IMR-90 (cell line): ENCODE results near the gene CFAP97. TPM values are rescaled to one million over a fixed set of nuclear protein-coding genes. Genes with fewer than 3 reads are reported as not detected.

Experiments
- ATAC-seq: fragments of 200-7000 bp; cut with Tn5 transposase; 2 replicates; pipeline ENCODE4 v1.9.1; 2020; ENCODE audit warnings: low read depth, mild to moderate bottlenecking, moderate library complexity
- BruUV-seq: library from RNA; stranded (reverse); fragments of 400-500 nt; replicated peaks from 2 replicates; lab custom pipeline; 2021; lab: Mats Ljungman, UMichigan
- CTCF ChIA-PET: fragments of 300-600 bp; formaldehyde crosslinking; extraction: SDS; loops from one replicate; lab custom pipeline; 2021; ENCODE audit warnings: antibody characterized with exemption; lab: Yijun Ruan, JAX
- POLR2A ChIA-PET: fragments of 300-600 bp; sonication (Branson Sonifier 250); formaldehyde crosslinking; loops from one replicate; lab custom pipeline; 2022; ENCODE audit warnings: antibody characterized with exemption; ENCODE audit not compliant: unreplicated experiment; lab: Charles Lee
- DNase-seq: peaks from one replicate; pipeline ENCODE4 v3.0.0; 2013
- H2AFZ ChIP-seq: replicated peaks from 2 replicates; pipeline ENCODE3; 2013; ENCODE audit warnings: low read length, mild to moderate bottlenecking; ENCODE audit not compliant: poor library complexity
- H2AK5ac ChIP-seq: 2 replicates; pipeline ENCODE4 v1.6.1; 2013; ENCODE audit warnings: low read depth, low read length, inconsistent platforms
- H2AK9ac ChIP-seq: replicated peaks from 2 replicates; pipeline ENCODE3; 2013; ENCODE audit warnings: mild to moderate bottlenecking, low read depth, low read length, moderate library complexity; ENCODE audit not compliant: poor library complexity
- H2BK120ac ChIP-seq: 2 replicates; pipeline ENCODE4 v1.6.1; 2013; ENCODE audit warnings: low read depth, low read length, inconsistent platforms
- H2BK15ac ChIP-seq: 3 replicates; pipeline ENCODE4 v1.6.1; 2013; ENCODE audit warnings: low read depth, low read length, inconsistent platforms
- H2BK20ac ChIP-seq: 2 replicates; pipeline ENCODE4 v1.6.1; 2013; ENCODE audit warnings: low read depth, mild to moderate bottlenecking, inconsistent platforms, low read length, moderate library complexity
- H2BK5ac ChIP-seq: 2 replicates; pipeline ENCODE4 v1.6.1; 2013; ENCODE audit warnings: mild to moderate bottlenecking, low read depth, low read length, inconsistent platforms; ENCODE audit not compliant: poor library complexity, severe bottlenecking
- H3K14ac ChIP-seq: replicated peaks from 2 replicates; pipeline ENCODE4 v1.6.1; 2013; ENCODE audit warnings: low read depth, low read length, inconsistent platforms
- H3K18ac ChIP-seq: 2 replicates; pipeline ENCODE4 v1.6.1; 2013; ENCODE audit warnings: low read depth, low read length, control low read depth
- H3K23ac ChIP-seq: 2 replicates; pipeline ENCODE4 v1.6.1; 2013; ENCODE audit warnings: low read depth, low read length, inconsistent platforms
- H3K27ac ChIP-seq: 2 replicates; pipeline ENCODE4 v1.5.1; 2013; ENCODE audit warnings: mild to moderate bottlenecking, control low read depth, low read length; ENCODE audit not compliant: insufficient read depth
- H3K27me3 ChIP-seq: 2 replicates; pipeline ENCODE4 v1.6.1; 2013; ENCODE audit warnings: low read length; ENCODE audit not compliant: control insufficient read depth, insufficient read depth
- H3K36me3 ChIP-seq: 2 replicates; pipeline ENCODE4 v1.6.1; 2013; ENCODE audit warnings: low read length, mixed read lengths; ENCODE audit not compliant: control insufficient read depth, insufficient read depth
- H3K4ac ChIP-seq: 2 replicates; pipeline ENCODE4 v1.6.1; 2013; ENCODE audit warnings: low read depth, low read length, inconsistent platforms
- H3K4me1 ChIP-seq: 2 replicates; pipeline ENCODE4 v1.6.1; 2013; ENCODE audit warnings: low read length, mixed read lengths; ENCODE audit not compliant: control insufficient read depth, insufficient read depth
- H3K4me2 ChIP-seq: 2 replicates; pipeline ENCODE4 v1.6.1; 2013; ENCODE audit warnings: low read depth, mild to moderate bottlenecking, control low read depth, low read length, moderate library complexity
- H3K4me3 ChIP-seq: 2 replicates; pipeline ENCODE4 v1.5.1; 2013; ENCODE audit warnings: low read depth, mild to moderate bottlenecking, control low read depth, low read length, moderate library complexity; ENCODE audit not compliant: insufficient read depth
- H3K56ac ChIP-seq: 2 replicates; pipeline ENCODE4 v1.6.1; 2013; ENCODE audit warnings: low read length, inconsistent platforms; ENCODE audit not compliant: insufficient read depth; ENCODE audit errors: extremely low read depth
- H3K79me1 ChIP-seq, 2 experiments: 2 replicates each; pipeline ENCODE4 v1.6.1; 2013; ENCODE audit warnings: low read length in 2 of 2, inconsistent platforms in 1 of 2, low read depth in 1 of 2
- H3K9ac ChIP-seq: 2 replicates; pipeline ENCODE4 v1.6.1; 2013; ENCODE audit warnings: low read depth, low read length, control low read depth
- H3K9me1 ChIP-seq: 2 replicates; pipeline ENCODE4 v1.6.1; 2013; ENCODE audit warnings: low read length, inconsistent platforms; ENCODE audit not compliant: insufficient read depth
- H3K9me3 ChIP-seq: 2 replicates; pipeline ENCODE4 v1.6.1; 2013; ENCODE audit warnings: low read length; ENCODE audit not compliant: control insufficient read depth, insufficient read depth
- H4K20me1 ChIP-seq: 2 replicates; pipeline ENCODE4 v1.6.1; 2013; ENCODE audit warnings: low read length, inconsistent platforms; ENCODE audit not compliant: insufficient read depth
- H4K5ac ChIP-seq: 2 replicates; pipeline ENCODE4 v1.6.1; 2013; ENCODE audit warnings: mild to moderate bottlenecking, low read depth, low read length, control low read depth
- H4K8ac ChIP-seq, 2 experiments: 2 replicates each; pipeline ENCODE4 v1.6.1; 2013; ENCODE audit warnings: low read depth in 2 of 2, low read length in 2 of 2, control low read depth in 1 of 2, inconsistent platforms in 1 of 2
- H4K91ac ChIP-seq: 2 replicates; pipeline ENCODE4 v1.6.1; 2013; ENCODE audit warnings: low read depth, low read length, inconsistent platforms; ENCODE audit not compliant: insufficient read depth
- BHLHE40 ChIP-seq: fragments of 150-350 bp; IDR thresholded peaks from 2 replicates; pipeline ENCODE4 v1.6.1; 2016; ENCODE audit warnings: mild to moderate bottlenecking, low read depth, low read length
- CEBPB ChIP-seq: IDR thresholded peaks from 2 replicates; pipeline ENCODE4 v1.6.1; 2012; ENCODE audit warnings: low read depth, low read length, improper control_type of control experiment
- CHD1 ChIP-seq: IDR thresholded peaks from 2 replicates; pipeline ENCODE4 v1.6.1; 2012; ENCODE audit warnings: low read depth, low read length, improper control_type of control experiment
- CTCF ChIP-seq: conservative IDR thresholded peaks from 2 replicates; pipeline ENCODE4 v1.5.1; 2012; ENCODE audit warnings: mild to moderate bottlenecking, low read depth, low read length, improper control_type of control experiment
- FOS ChIP-seq: fragments of 150-350 bp; IDR thresholded peaks from 2 replicates; pipeline ENCODE4 v1.6.1; 2016; ENCODE audit warnings: low read depth, low read length
- MAFK ChIP-seq: IDR thresholded peaks from 2 replicates; pipeline ENCODE4 v1.6.1; 2012; ENCODE audit warnings: low read depth, low read length, improper control_type of control experiment
- MAZ ChIP-seq: IDR thresholded peaks from 2 replicates; pipeline ENCODE4 v1.6.1; 2012; ENCODE audit warnings: low read depth, mild to moderate bottlenecking, low read length, improper control_type of control experiment, moderate library complexity, borderline replicate concordance
- MXI1 ChIP-seq: IDR thresholded peaks from 2 replicates; pipeline ENCODE4 v1.6.1; 2012; ENCODE audit warnings: low read depth, mild to moderate bottlenecking, low read length, moderate library complexity, borderline replicate concordance
- NFE2L2 ChIP-seq: fragments of 150-350 bp; IDR thresholded peaks from 2 replicates; pipeline ENCODE4 v1.6.1; 2016; ENCODE audit warnings: low read depth, mild to moderate bottlenecking, low read length
- POLR2A ChIP-seq: IDR thresholded peaks from 2 replicates; pipeline ENCODE4 v1.6.1; 2012; ENCODE audit warnings: mild to moderate bottlenecking, low read depth, low read length
- RAD21 ChIP-seq: IDR thresholded peaks from 2 replicates; pipeline ENCODE4 v1.6.1; 2012; ENCODE audit warnings: low read length, improper control_type of control experiment
- RCOR1 ChIP-seq: IDR thresholded peaks from 2 replicates; pipeline ENCODE4 v1.6.1; 2012; ENCODE audit warnings: mild to moderate bottlenecking, low read length, improper control_type of control experiment; ENCODE audit not compliant: insufficient replicate concordance
- RFX5 ChIP-seq: IDR thresholded peaks from 2 replicates; pipeline ENCODE4 v1.8.0; 2012; ENCODE audit warnings: low read depth, mild to moderate bottlenecking, low read length, moderate library complexity
- SMC3 ChIP-seq: fragments of 150-350 bp; IDR thresholded peaks from 2 replicates; pipeline ENCODE4 v1.6.1; 2016; ENCODE audit warnings: low read depth, mild to moderate bottlenecking, antibody characterized with exemption, low read length, moderate library complexity
- USF2 ChIP-seq: fragments of 150-350 bp; IDR thresholded peaks from 2 replicates; pipeline ENCODE4 v1.6.1; 2017; ENCODE audit warnings: mild to moderate bottlenecking, antibody characterized with exemption, low read length, low read depth
- WGBS, 2 experiments: methylation state at CpG; one replicate each; pipeline versions ENCODE4 v1.1.5 to v1.1.7; 2013; ENCODE audit warnings: missing lambda C conversion rate in 2 of 2; ENCODE audit not compliant: insufficient read length in 1 of 2; ENCODE audit errors: extremely low coverage in 2 of 2; 5-methylcytosine and 5-hydroxymethylcytosine counted together
- dilution Hi-C: fragments of 300-500 bp; cut with HindIII; formaldehyde crosslinking; loops from one replicate; pipeline ENCODE4 v1.14.3; 2018; ENCODE audit warnings: low sequenced_read_pairs; ENCODE audit not compliant: unreplicated experiment
- in situ Hi-C: fragments of 300-500 bp; cut with MboI; formaldehyde crosslinking; loops from 3 replicates; pipeline ENCODE4 v1.14.3; 2019; ENCODE audit warnings: low sequenced_read_pairs, inconsistent platforms, mixed read lengths
- intact Hi-C: fragments of 100-400 bp; cut with micrococcal nuclease; formaldehyde crosslinking; loops from 2 replicates; pipeline ENCODE4 v1.10.0; 2022
- polyA plus RNA-seq, 3 experiments: library from polyadenylated mRNA; depleted of rRNA; stranded (reverse); fragments of >200 nt; gene quantifications; 2 replicates each; pipeline ENCODE4 v1.2.3, GENCODE V29; 2012; ENCODE audit warnings: low replicate concordance in 1 of 3
- total RNA-seq: library from RNA; depleted of rRNA; stranded (reverse); fragments of >200 nt; gene quantifications from 2 replicates; pipeline ENCODE4 v1.2.3, GENCODE V29; 2012
- TF ChIP-seq, protein P1 (sequence below): fragments of 150-350 bp; IDR thresholded peaks from 2 replicates; pipeline ENCODE4 v1.6.1; 2016; ENCODE audit warnings: low read depth, mild to moderate bottlenecking, low read length, moderate library complexity, borderline replicate concordance

CFAP97 gene
- total and polyA plus RNA-seq, 2 of the 4 experiments (the other 2 are of a cell fraction) = 14.5 to 16.0 TPM

DNA sequence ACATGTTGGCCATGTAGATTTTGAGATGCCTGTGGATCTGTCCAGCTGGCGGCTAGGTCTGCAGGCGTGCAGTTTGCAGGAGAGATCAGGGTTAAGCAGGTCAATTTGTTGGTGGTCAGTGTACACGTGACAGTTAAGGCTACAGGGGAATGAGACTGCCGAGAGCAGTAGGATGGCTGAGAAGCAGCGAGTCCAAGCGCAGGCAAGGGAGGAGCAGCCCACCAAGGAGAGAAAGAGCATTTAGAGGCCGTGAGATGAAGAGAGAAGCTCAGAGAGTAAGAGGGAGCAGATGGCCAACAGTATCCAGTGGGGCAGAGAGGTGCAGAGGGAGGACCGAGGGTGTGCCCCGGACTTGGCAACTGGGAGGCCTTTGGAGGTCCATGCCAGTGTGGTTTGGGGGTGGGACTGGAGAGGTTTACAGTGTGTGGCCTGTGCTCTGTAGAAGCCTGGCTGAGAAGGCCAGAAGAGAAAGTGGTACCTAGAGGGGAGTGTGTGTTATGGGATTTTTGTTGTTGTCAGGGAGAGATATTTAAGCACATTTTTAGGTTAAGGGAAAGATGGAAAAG, 24.0 kb upstream of the CFAP97 start:
- CTCF ChIA-PET = interaction anchor here (0.9 kb wide), 1 partner anchor 44 kb away, joined by 3 read pairs; no protein-coding TSS in a partner anchor
- WGBS, 2 experiments = 84% methylated on average over 5 of the region's 9 CpGs; no CpG with 5 or more reads in 1 of the 2 experiments
- BruUV-seq = no TSS peak

More for the DNA sequence above, 24.0 kb upstream of the CFAP97 start:
- Histone ChIP-seq H4K20me1 (peaks cover 7% of the 10 kb centered on the region), H3K27ac (no peak overlapping the region), H3K4ac (no peak overlapping the region), H2AK5ac (no peak overlapping the region), H3K56ac (no peak overlapping the region), H4K5ac (no peak overlapping the region), H4K91ac (no peak overlapping the region), H3K4me2 (no peak overlapping the region), H2BK120ac (no peak overlapping the region), H3K4me1 (peaks cover 2% of the 10 kb centered on the region), H3K4me3 (no peak overlapping the region), H3K14ac (no peak overlapping the region), H3K23ac (no peak overlapping the region), H2BK15ac (no peak overlapping the region), H2AFZ (no peak overlapping the region), H3K9me1 (peaks cover 5% of the 10 kb centered on the region; the same call in 1 of the 2 replicates), H2BK20ac (no peak overlapping the region), H3K36me3 (no peaks in the 10 kb centered on the region), H2AK9ac (no peak overlapping the region), H2BK5ac (no peak overlapping the region), H3K79me1 (peaks cover 29 to 60% of the 10 kb centered on the region in 2 experiments; a peak in 3 of 4 replicates), H4K8ac (no peak overlapping the region), H3K27me3 (no peaks in the 10 kb centered on the region), H3K9me3 (no peaks in the 10 kb centered on the region), H3K9ac (no peak overlapping the region), H3K18ac (no peak overlapping the region)
- POLR2A ChIA-PET = no interaction called here
- TF ChIP-seq NFE2L2 (no peak), SMC3 (no peak), RFX5 (no peak), USF2 (no peak), POLR2A (no peak), FOS (no peak), MAZ (no peak), CEBPB (no peak), RCOR1 (no peak), BHLHE40 (no peak), CTCF (no peak), MAFK (no peak), CHD1 (no peak), MXI1 (no peak), RAD21 (no peak)
- TF ChIP-seq, protein P1, sequence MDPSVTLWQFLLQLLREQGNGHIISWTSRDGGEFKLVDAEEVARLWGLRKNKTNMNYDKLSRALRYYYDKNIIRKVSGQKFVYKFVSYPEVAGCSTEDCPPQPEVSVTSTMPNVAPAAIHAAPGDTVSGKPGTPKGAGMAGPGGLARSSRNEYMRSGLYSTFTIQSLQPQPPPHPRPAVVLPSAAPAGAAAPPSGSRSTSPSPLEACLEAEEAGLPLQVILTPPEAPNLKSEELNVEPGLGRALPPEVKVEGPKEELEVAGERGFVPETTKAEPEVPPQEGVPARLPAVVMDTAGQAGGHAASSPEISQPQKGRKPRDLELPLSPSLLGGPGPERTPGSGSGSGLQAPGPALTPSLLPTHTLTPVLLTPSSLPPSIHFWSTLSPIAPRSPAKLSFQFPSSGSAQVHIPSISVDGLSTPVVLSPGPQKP = no peak
- dilution Hi-C loops (no loop called here), intact Hi-C loops (no loop called here), in situ Hi-C loops (no loop called here)
- DNase-seq (no peak), ATAC-seq (no peak)
